Endothelial cell of umbilical vein (primary cell): ENCODE results near the gene TMEM54. TPM values are rescaled to one million over a fixed set of nuclear protein-coding genes. Genes with fewer than 3 reads are reported as not detected.

Source experiments
- BruUV-seq: library from RNA; stranded (reverse); fragments of 400-500 nt; replicated peaks from 2 replicates; lab custom pipeline; 2021; lab: Mats Ljungman, UMichigan
- CTCF ChIA-PET: fragments of 300-600, 350-600 bp; sonication (Branson Sonifier 250); formaldehyde crosslinking; loops from one replicate; lab custom pipeline; 2021; ENCODE audit warnings: antibody characterized with exemption, inconsistent platforms; lab: Charles Lee
- POLR2A ChIA-PET: fragments of 300-600, 350-600 bp; sonication (Branson Sonifier 250); formaldehyde crosslinking; loops from one replicate; lab custom pipeline; 2021; ENCODE audit warnings: antibody characterized with exemption, inconsistent platforms; lab: Charles Lee
- DNase-seq: peaks from one replicate; pipeline ENCODE4 v3.0.0-alpha.2; 2011; ENCODE audit warnings: low read depth, low spot score
- FAIRE-seq: peaks from 2 replicates; lab custom pipeline; 2011; peaks lifted over from hg19 to GRCh38; lab: Jason Lieb, UNC
- H2AFZ ChIP-seq: 2 replicates; pipeline ENCODE4 v1.6.0; 2012; ENCODE audit warnings: low read depth, low read length, control low read depth, inconsistent platforms
- H3K27ac ChIP-seq: 2 replicates; pipeline ENCODE4 v1.5.1; 2011; ENCODE audit warnings: low read depth, mild to moderate bottlenecking, control low read depth, low read length, moderate library complexity; ENCODE audit not compliant: insufficient read depth
- H3K27me3 ChIP-seq, 2 experiments: 2 replicates each; pipeline versions ENCODE4 v1.6.0 to v1.6.1; 2011; ENCODE audit warnings: low read length in 2 of 2, mixed read lengths in 1 of 2; ENCODE audit not compliant: control insufficient read depth in 2 of 2, insufficient read depth in 2 of 2
- H3K36me3 ChIP-seq, 2 experiments: 2 replicates in 1 of 2; 3 replicates in 1 of 2; pipeline ENCODE4 v1.5.1; 2011; ENCODE audit warnings: low read length in 2 of 2, mild to moderate bottlenecking in 1 of 2, moderate library complexity in 1 of 2; ENCODE audit not compliant: control insufficient read depth in 2 of 2, insufficient read depth in 2 of 2; ENCODE audit errors: extremely low read depth in 1 of 2
- H3K4me1 ChIP-seq: 3 replicates; pipeline ENCODE4 v1.5.1; 2011; ENCODE audit warnings: mild to moderate bottlenecking, low read length; ENCODE audit not compliant: control insufficient read depth, insufficient read depth; ENCODE audit errors: extremely low read depth
- H3K4me2 ChIP-seq: 2 replicates; pipeline ENCODE4 v1.6.1; 2011; ENCODE audit warnings: low read length, control low read depth, mixed read lengths; ENCODE audit not compliant: insufficient read depth
- H3K4me3 ChIP-seq, 3 experiments: fragments of 200-600 bp in 1 of 3; sonication (generic), shearing (Covaris generic) in 1 of 3; replicated peaks in 1 of 3; 2 replicates each; pipeline ENCODE4 v1.5.1; 2011 to 2016; ENCODE audit warnings: control low read depth in 3 of 3, low read length in 3 of 3, mild to moderate bottlenecking in 2 of 3, inconsistent platforms in 1 of 3, low read depth in 1 of 3, moderate library complexity in 1 of 3; ENCODE audit not compliant: insufficient read depth in 1 of 3
- H3K79me2 ChIP-seq: 2 replicates; pipeline ENCODE4 v1.6.0; 2012; ENCODE audit warnings: low read length, inconsistent platforms; ENCODE audit not compliant: control insufficient read depth, insufficient read depth
- H3K9ac ChIP-seq: replicated peaks from 2 replicates; pipeline ENCODE3; 2011; ENCODE audit warnings: low read length, control low read depth; ENCODE audit not compliant: insufficient read depth; ENCODE audit errors: extremely low read depth
- H3K9me1 ChIP-seq: replicated peaks from 3 replicates; pipeline ENCODE4 v1.6.0; 2011; ENCODE audit warnings: mild to moderate bottlenecking, low read length; ENCODE audit not compliant: control insufficient read depth, insufficient read depth; ENCODE audit errors: extremely low read depth
- H3K9me3 ChIP-seq: replicated peaks from 2 replicates; pipeline ENCODE4 v1.5.1; 2012; ENCODE audit warnings: low read length, inconsistent platforms; ENCODE audit not compliant: control insufficient read depth, insufficient read depth
- H4K20me1 ChIP-seq: replicated peaks from 2 replicates; pipeline ENCODE3; 2011; ENCODE audit warnings: mild to moderate bottlenecking, low read length; ENCODE audit not compliant: control insufficient read depth, insufficient read depth; ENCODE audit errors: extremely low read depth
- EZH2 ChIP-seq: IDR thresholded peaks from 2 replicates; pipeline ENCODE4 v1.6.1; 2012; ENCODE audit warnings: borderline replicate concordance, low read depth, mild to moderate bottlenecking, moderate library complexity, low read length, inconsistent platforms; ENCODE audit not compliant: severe bottlenecking
- FOS ChIP-seq: IDR thresholded peaks from 2 replicates; pipeline ENCODE4 v1.6.1; 2011; ENCODE audit warnings: mild to moderate bottlenecking, low read length, moderate library complexity, borderline replicate concordance; ENCODE audit not compliant: insufficient read depth
- GATA2 ChIP-seq: IDR thresholded peaks from 2 replicates; pipeline ENCODE4 v1.7.0; 2011; ENCODE audit warnings: low read depth, mild to moderate bottlenecking, moderate library complexity, mixed read lengths, low read length; ENCODE audit not compliant: insufficient read length, insufficient read depth
- JUN ChIP-seq: IDR thresholded peaks from 2 replicates; pipeline ENCODE4 v1.6.1; 2011; ENCODE audit warnings: borderline replicate concordance, low read depth; ENCODE audit not compliant: insufficient read length, insufficient read depth
- MYC ChIP-seq: IDR thresholded peaks from one replicate; pipeline ENCODE4 v1.6.1; 2011; ENCODE audit warnings: mild to moderate bottlenecking, low read depth, low read length
- POLR2A ChIP-seq: IDR thresholded peaks from 2 replicates; pipeline ENCODE4 v1.6.1; 2012; ENCODE audit warnings: low read depth, mild to moderate bottlenecking, control low read depth, low read length
- POLR2AphosphoS5 ChIP-seq: IDR thresholded peaks from 2 replicates; pipeline ENCODE4 v1.6.1; 2012; ENCODE audit warnings: low read depth, mild to moderate bottlenecking, control low read depth, low read length, moderate library complexity; ENCODE audit not compliant: insufficient read depth
- dilution Hi-C: fragments of 300-500 bp; cut with MboI; formaldehyde crosslinking; loops from one replicate; pipeline ENCODE4 v1.15.0; 2019; ENCODE audit warnings: low sequenced_read_pairs; ENCODE audit not compliant: extremely low pct_ligation_motif_present
- intact Hi-C: fragments of 100-400 bp; cut with micrococcal nuclease; formaldehyde crosslinking; loops from one replicate; pipeline ENCODE4 v1.10.0; 2022
- polyA plus RNA-seq, 4 experiments: library from polyadenylated mRNA; depleted of rRNA in 3 of 4; stranded (reverse) in 3 of 4; unstranded in 1 of 4; fragments of >200 nt; gene quantifications; 2 replicates each; pipeline versions ENCODE4 v1.2.1 to v1.2.3, GENCODE V29; 2011 to 2012; ENCODE audit warnings: missing spikeins in 1 of 4
- total RNA-seq: library from RNA; stranded (reverse); gene quantifications from 2 replicates; pipeline ENCODE4 v1.2.3, GENCODE V29; 2021
- TF ChIP-seq, protein P1 (sequence below), 2 donors: IDR thresholded peaks; 1 replicate in 1 of 2; 2 replicates in 1 of 2; pipeline ENCODE4 v1.5.1; 2011; ENCODE audit warnings: low read length in 2 of 2, mild to moderate bottlenecking in 2 of 2, moderate library complexity in 2 of 2, control low read depth in 1 of 2, inconsistent platforms in 1 of 2, low read depth in 1 of 2; ENCODE audit not compliant: insufficient read depth in 1 of 2; ENCODE audit errors: extremely low read depth in 1 of 2
- TF ChIP-seq, protein P2 (sequence below): IDR thresholded peaks from 2 replicates; pipeline ENCODE4 v1.6.1; 2011; ENCODE audit not compliant: insufficient read depth, insufficient read length

The TMEM54 gene
- total and polyA plus RNA-seq, 2 donors (not counting 3 experiments of a cell fraction or from before 2014, with no cell fraction given), result 23.6 to 77.2 TPM

DNA sequence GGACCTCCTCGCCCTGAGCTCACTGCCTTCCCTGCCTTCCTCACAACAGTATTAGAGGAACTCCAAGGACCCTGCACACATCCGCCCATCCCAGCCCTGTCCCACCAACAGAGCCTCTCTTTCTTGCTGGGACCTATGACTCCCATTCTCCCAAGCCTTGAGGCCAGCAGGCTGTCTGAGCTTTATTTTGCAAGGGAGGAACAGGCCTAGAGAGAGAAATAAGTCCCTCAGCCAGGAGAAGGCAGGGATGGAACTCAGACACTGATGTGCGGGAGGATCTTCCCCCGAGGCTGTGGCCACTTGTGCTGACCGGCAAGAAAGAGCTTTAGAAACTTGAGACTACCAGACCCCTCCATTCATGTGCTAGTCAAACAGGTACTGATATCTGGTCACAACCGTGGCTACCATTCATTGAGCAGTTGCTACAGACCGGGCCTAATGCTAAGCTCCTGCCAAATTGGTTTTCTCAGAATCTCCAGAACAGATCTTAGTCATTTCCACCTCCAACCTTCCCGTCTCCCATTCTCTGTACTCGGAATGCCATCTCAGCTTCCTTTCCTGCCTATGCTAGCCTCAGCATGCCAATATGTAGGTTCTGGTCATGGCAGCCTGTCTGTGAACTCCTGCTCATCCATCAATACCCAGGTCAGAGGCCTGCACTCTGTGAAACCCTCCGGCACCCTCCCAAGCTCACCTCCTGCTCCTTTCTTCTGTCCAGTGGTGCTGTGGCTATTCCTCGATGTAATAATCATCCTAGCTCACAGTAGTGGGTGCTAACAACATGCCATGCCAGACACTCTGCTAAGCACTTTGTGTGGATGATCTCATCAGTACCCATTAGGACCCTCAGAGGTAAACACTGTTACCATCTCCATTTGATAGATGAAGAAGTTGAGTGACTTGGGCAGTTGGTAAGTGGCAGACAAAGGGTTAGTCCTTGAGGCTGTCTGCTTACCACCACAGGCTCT, 3.8 kb downstream of the TMEM54 start:
- no TSS peak for BruUV-seq
- Histone ChIP-seq H3K4me1 (peaks cover 13% of the 10 kb centered on the region), H3K9me3 (no peaks in the 10 kb centered on the region), H4K20me1 (no peaks in the 10 kb centered on the region), H3K36me3 (no peaks in the 10 kb centered on the region), H3K4me2 (no peak overlapping the region), H3K4me3 (no peak overlapping the region), H3K79me2 (no peaks in the 10 kb centered on the region), H3K9ac (no peak overlapping the region), H2AFZ (no peak overlapping the region), H3K9me1 (no peaks in the 10 kb centered on the region), H3K27me3 (peaks cover 3 to 7% of the 10 kb centered on the region in 2 experiments), H3K27ac (no peak overlapping the region)
- POLR2A ChIA-PET, result interaction anchor here (0.6 to 0.9 kb wide), 2 partner anchors 9 to 183 kb away, joined by 3 to 5 read pairs; partner anchors contain the start of gene AZIN2
- DNase-seq (no peak), FAIRE-seq (peak; percentile 92)
- CTCF ChIA-PET, result interaction anchor here (0.8 to 2.1 kb wide), 10 partner anchors 10 to 189 kb away, joined by 3 to 13 read pairs (median 4); partner anchors contain the start of gene HPCA
- dilution Hi-C loops (no loop called here), intact Hi-C loops (no loop called here)
- TF ChIP-seq POLR2AphosphoS5, result no peak
- no peak for TF ChIP-seq EZH2
- TF ChIP-seq, protein P1, sequence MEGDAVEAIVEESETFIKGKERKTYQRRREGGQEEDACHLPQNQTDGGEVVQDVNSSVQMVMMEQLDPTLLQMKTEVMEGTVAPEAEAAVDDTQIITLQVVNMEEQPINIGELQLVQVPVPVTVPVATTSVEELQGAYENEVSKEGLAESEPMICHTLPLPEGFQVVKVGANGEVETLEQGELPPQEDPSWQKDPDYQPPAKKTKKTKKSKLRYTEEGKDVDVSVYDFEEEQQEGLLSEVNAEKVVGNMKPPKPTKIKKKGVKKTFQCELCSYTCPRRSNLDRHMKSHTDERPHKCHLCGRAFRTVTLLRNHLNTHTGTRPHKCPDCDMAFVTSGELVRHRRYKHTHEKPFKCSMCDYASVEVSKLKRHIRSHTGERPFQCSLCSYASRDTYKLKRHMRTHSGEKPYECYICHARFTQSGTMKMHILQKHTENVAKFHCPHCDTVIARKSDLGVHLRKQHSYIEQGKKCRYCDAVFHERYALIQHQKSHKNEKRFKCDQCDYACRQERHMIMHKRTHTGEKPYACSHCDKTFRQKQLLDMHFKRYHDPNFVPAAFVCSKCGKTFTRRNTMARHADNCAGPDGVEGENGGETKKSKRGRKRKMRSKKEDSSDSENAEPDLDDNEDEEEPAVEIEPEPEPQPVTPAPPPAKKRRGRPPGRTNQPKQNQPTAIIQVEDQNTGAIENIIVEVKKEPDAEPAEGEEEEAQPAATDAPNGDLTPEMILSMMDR (IDR thresholded peaks at IDR 0.05; ENCODE audit: extremely low read depth in 1 of 2, insufficient read depth in 1 of 2, low read depth in 1 of 2, low read length in 2 of 2), result no peak
- no peak for TF ChIP-seq MYC
- no peak for TF ChIP-seq POLR2A
- no peak for TF ChIP-seq GATA2
- TF ChIP-seq, protein P2, sequence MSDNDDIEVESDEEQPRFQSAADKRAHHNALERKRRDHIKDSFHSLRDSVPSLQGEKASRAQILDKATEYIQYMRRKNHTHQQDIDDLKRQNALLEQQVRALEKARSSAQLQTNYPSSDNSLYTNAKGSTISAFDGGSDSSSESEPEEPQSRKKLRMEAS, result no peak
- no peak for TF ChIP-seq FOS
- no peak for TF ChIP-seq JUN
